Prostate gland (tissue), 2 donors: ENCODE results near the gene GALNT16.

Source experiments
- POLR2A ChIP-seq: fragments of 450-650 bp; IDR thresholded peaks from one replicate; pipeline ENCODE4 v1.6.1; 2016; ENCODE audit warnings: antibody characterized with exemption, mild to moderate bottlenecking
- POLR2AphosphoS5 ChIP-seq: sonication (generic); formaldehyde crosslinking; IDR thresholded peaks from one replicate; pipeline ENCODE4 v1.6.1; 2017; ENCODE audit warnings: antibody characterized with exemption
- TF ChIP-seq, protein P1 (sequence below), 4 experiments: fragments of 200-600 bp in 2 of 4; fragments of 450-650 bp in 2 of 4; sonication (generic) in 2 of 4; IDR thresholded peaks; 1 replicate in 3 of 4; 2 replicates in 1 of 4; pipeline ENCODE4 v1.5.1; 2016 to 2019; ENCODE audit warnings: antibody characterized with exemption in 4 of 4, mild to moderate bottlenecking in 2 of 4, moderate library complexity in 2 of 4

DNA sequence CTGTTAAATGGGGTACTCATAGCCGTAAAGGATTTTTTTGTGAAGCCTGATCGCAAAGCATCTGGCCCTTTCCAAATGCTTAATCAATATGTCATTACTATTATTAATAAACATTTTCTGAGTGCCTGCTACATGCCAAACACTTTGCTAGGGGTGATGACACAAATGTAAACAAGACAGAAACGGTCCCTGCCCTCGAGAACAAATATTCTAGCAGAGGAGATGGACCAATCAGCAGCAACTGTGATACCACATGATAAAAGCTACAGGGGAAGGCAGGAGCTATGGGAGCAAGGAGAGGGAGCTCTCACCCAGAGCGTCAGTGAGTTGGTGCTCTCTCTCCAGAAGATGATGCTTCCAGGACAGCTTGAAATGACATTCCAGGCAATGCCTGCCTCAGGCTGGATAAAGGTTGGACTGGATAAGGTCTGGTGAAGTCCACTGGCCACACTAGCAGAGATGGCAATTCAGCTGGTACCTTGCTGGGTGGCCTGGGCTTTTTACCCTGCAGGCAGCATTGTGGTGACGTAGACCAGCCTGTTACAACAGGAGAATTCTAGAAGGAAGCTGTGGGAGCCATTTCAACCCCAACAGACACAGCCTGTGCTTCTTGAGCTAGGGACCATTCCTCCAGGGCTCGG, 97.1 kb downstream of the GALNT16 start:
- TF ChIP-seq, protein P1, sequence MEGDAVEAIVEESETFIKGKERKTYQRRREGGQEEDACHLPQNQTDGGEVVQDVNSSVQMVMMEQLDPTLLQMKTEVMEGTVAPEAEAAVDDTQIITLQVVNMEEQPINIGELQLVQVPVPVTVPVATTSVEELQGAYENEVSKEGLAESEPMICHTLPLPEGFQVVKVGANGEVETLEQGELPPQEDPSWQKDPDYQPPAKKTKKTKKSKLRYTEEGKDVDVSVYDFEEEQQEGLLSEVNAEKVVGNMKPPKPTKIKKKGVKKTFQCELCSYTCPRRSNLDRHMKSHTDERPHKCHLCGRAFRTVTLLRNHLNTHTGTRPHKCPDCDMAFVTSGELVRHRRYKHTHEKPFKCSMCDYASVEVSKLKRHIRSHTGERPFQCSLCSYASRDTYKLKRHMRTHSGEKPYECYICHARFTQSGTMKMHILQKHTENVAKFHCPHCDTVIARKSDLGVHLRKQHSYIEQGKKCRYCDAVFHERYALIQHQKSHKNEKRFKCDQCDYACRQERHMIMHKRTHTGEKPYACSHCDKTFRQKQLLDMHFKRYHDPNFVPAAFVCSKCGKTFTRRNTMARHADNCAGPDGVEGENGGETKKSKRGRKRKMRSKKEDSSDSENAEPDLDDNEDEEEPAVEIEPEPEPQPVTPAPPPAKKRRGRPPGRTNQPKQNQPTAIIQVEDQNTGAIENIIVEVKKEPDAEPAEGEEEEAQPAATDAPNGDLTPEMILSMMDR (IDR thresholded peaks at IDR 0.05) = no peak
- TF ChIP-seq POLR2A = no peak
- no peak for TF ChIP-seq POLR2AphosphoS5
